Gastroesophageal sphincter (tissue), 4 donors: ENCODE data around the gene USP40. TPM values are rescaled to one million over a fixed set of nuclear protein-coding genes. Genes with fewer than 3 reads are reported as not detected.
A peak's percentile ranks its signal among the peaks of the same experiment; 100 is the strongest.

Source experiments
- ATAC-seq: fragments of 150-250 bp; one replicate; pipeline ENCODE4 v1.9.1; 2016; ENCODE audit warnings: mild to moderate bottlenecking, moderate library complexity
- H3K27ac ChIP-seq, 4 donors: fragments of 200-600 bp; sonication (generic) in 3 of 4; 1 replicate in 3 of 4; 2 replicates in 1 of 4; pipeline ENCODE4 v1.5.1; 2016 to 2019
- H3K27me3 ChIP-seq: fragments of 200-600 bp; sonication (generic); one replicate; pipeline ENCODE4 v1.5.1; 2019
- H3K36me3 ChIP-seq, 2 donors: fragments of 200-600 bp; sonication (generic); one replicate each; pipeline ENCODE4 v1.5.1; 2019; ENCODE audit warnings: control low read depth in 1 of 2
- H3K4me1 ChIP-seq, 3 donors: fragments of 200-600 bp; sonication (generic); 1 replicate in 2 of 3; 2 replicates in 1 of 3; pipeline ENCODE4 v1.5.1; 2016 to 2019; ENCODE audit warnings: control low read depth in 2 of 3
- H3K4me3 ChIP-seq, 2 donors: fragments of 200-600 bp; sonication (generic); one replicate each; pipeline ENCODE4 v1.5.1; 2019; ENCODE audit warnings: mild to moderate bottlenecking in 1 of 2, moderate library complexity in 1 of 2
- H3K9me3 ChIP-seq, 3 donors: fragments of 200-600 bp; sonication (generic); one replicate each; pipeline ENCODE4 v1.5.1; 2017 to 2019; ENCODE audit warnings: control low read depth in 2 of 3
- EP300 ChIP-seq: sonication (generic); formaldehyde crosslinking; IDR thresholded peaks from one replicate; pipeline ENCODE4 v1.6.1; 2017; ENCODE audit warnings: antibody characterized with exemption, mild to moderate bottlenecking
- POLR2A ChIP-seq, 2 donors: fragments of 450-650 bp; IDR thresholded peaks; one replicate each; pipeline ENCODE4 v1.6.1; 2017; ENCODE audit warnings: antibody characterized with exemption in 2 of 2, mild to moderate bottlenecking in 2 of 2, moderate library complexity in 1 of 2
- POLR2AphosphoS5 ChIP-seq: sonication (generic); formaldehyde crosslinking; IDR thresholded peaks from one replicate; pipeline ENCODE4 v1.6.1; 2017; ENCODE audit warnings: antibody characterized with exemption
- WGBS, 2 donors: methylation state at CpG; one replicate each; pipeline ENCODE4 v1.1.5; 2018; ENCODE audit warnings: low coverage in 1 of 2; 5-methylcytosine and 5-hydroxymethylcytosine counted together
- total RNA-seq, 4 donors: library from RNA; depleted of rRNA; stranded (reverse); fragments of >200 nt; gene quantifications; one replicate each; pipeline ENCODE4 v1.1.0, GENCODE V29; 2016
- TF ChIP-seq, protein P1 (sequence below), 4 experiments: fragments of 200-600 bp in 2 of 4; fragments of 450-650 bp in 2 of 4; sonication (generic) in 1 of 4; IDR thresholded peaks; one replicate each; pipeline ENCODE4 v1.5.1; 2017 to 2019; ENCODE audit warnings: antibody characterized with exemption in 4 of 4, mild to moderate bottlenecking in 2 of 4, moderate library complexity in 2 of 4

Gene USP40
- total RNA-seq, 4 donors from 2014 or later, result 13.5 to 52.6 (median 18.2) TPM

DNA sequence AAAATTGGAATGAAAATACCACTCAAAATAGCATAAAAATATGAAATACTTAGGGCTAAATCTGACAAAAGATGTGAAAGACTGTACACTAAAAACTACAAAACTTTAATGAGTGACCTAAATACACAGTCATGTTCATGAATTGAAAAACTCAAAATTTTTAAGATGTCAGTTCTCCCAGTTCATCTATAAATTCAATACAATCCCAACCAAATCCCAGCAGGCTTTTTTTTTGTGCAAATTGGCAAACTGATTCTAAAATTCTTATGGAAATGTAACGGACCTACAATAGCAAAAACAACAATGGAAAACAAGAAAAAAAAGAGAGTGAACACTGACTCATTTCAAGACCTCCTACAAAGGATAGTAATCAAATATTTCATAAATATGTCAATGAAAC, 4.4 kb upstream of the USP40 start:
- TF ChIP-seq, protein P1, sequence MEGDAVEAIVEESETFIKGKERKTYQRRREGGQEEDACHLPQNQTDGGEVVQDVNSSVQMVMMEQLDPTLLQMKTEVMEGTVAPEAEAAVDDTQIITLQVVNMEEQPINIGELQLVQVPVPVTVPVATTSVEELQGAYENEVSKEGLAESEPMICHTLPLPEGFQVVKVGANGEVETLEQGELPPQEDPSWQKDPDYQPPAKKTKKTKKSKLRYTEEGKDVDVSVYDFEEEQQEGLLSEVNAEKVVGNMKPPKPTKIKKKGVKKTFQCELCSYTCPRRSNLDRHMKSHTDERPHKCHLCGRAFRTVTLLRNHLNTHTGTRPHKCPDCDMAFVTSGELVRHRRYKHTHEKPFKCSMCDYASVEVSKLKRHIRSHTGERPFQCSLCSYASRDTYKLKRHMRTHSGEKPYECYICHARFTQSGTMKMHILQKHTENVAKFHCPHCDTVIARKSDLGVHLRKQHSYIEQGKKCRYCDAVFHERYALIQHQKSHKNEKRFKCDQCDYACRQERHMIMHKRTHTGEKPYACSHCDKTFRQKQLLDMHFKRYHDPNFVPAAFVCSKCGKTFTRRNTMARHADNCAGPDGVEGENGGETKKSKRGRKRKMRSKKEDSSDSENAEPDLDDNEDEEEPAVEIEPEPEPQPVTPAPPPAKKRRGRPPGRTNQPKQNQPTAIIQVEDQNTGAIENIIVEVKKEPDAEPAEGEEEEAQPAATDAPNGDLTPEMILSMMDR (IDR thresholded peaks at IDR 0.05), result no peak
- no peak for TF ChIP-seq EP300
- no peak for TF ChIP-seq POLR2A (IDR thresholded peaks at IDR 0.05)
- no peak for TF ChIP-seq POLR2AphosphoS5
- ATAC-seq, result no peak
- 42 to 50% methylated on average over 1 of the region's 1 CpG for WGBS, 2 donors

DNA sequence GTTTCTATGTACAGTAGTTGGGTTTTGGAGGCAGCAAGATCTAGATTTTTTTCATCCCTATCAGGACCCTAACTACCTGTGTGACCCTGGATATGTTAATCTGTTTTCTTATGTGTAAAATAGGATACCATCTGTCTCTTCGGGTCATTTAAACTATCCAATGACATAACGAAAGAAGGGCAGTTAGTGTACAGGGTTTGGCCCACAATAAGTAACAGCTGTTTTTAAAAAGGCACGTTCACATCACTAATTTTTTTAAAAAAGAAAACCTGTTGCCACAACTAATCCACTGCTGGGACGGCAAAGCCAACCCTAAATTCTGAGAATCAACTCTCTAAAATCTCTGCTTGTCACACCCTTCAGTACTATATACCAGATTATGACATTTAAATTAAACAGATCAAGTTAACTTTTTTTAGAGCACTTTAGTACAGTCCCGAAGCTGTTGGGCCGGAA, 869 bp downstream of the USP40 start:
- TF ChIP-seq POLR2A (IDR thresholded peaks at IDR 0.05) (no peak), EP300 (no peak), POLR2AphosphoS5 (no peak)
- TF ChIP-seq, protein P1 (IDR thresholded peaks at IDR 0.05), result no peak
- Histone ChIP-seq H3K4me3 (peak overlapping the region; percentile 88 to 94), H3K36me3 (peaks cover 0 to 3% of the 10 kb centered on the region in 2 donors), H3K27me3 (no peaks in the 10 kb centered on the region), H3K9me3 (no peaks in the 10 kb centered on the region), H3K4me1 (peaks cover 0 to 23% (median 3%) of the 10 kb centered on the region in 3 donors), H3K27ac (peak overlapping the region; percentile 89 to 94 (median 91))
- 0 to 4% methylated on average over 4 to 6 of the region's 6 CpGs for WGBS, 2 donors
- ATAC-seq, result no peak

More for the DNA sequence above, 4.4 kb upstream of the USP40 start:
- Histone ChIP-seq H3K36me3 (no peaks in the 10 kb centered on the region), H3K4me3 (no peak overlapping the region), H3K9me3 (no peaks in the 10 kb centered on the region), H3K27me3 (no peaks in the 10 kb centered on the region), H3K27ac (no peak overlapping the region), H3K4me1 (no peaks in the 10 kb centered on the region)

DNA sequence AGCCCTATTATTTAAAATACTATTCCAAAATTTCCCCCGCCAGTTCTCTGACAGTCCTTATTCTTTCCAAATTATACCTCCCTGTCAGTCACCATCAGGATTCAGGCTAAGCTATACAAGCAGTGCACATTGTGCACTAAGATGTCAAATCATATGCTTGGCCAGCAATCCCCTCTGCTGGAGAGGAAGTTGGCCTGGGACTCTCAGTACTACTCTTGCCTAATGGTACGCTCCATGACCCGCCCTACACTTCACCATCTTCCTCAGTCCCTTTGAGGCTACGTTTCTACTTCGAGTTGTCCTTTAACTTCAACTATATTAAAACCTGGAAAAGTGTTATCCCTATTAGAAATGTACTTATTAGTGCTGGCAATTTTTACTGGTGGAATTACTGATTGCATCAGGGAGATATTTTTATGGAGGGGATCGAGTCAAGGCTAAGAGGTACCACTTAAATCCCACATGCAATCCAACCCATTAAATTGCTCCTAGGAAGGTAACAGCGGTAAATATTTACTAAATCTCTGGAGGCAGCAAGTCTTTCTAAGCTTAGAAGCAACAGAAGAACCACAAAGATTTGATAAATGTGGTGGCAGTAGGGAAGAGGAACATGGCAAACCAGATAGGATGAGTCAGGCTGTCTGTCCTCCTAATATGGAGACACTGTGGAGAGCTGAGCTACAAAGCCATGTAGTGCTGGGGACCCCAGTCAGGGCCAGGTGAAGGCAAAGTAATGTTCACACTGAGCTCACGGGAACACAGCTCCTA, 2.7 kb downstream of the USP40 start:
- Histone ChIP-seq H3K27me3 (no peaks in the 10 kb centered on the region), H3K36me3 (peaks cover 0 to 21% of the 10 kb centered on the region in 2 donors), H3K4me3 (no peak overlapping the region), H3K27ac (no peak overlapping the region), H3K4me1 (peaks cover 0 to 23% (median 3%) of the 10 kb centered on the region in 3 donors), H3K9me3 (no peaks in the 10 kb centered on the region)
- WGBS, 2 donors, result 90 to 96% methylated on average over 7 to 8 of the region's 8 CpGs
- no peak for TF ChIP-seq EP300
- TF ChIP-seq, protein P1 (IDR thresholded peaks at IDR 0.05), result no peak
- TF ChIP-seq POLR2AphosphoS5, result no peak
- no peak for TF ChIP-seq POLR2A (IDR thresholded peaks at IDR 0.05)
- ATAC-seq, result no peak

DNA sequence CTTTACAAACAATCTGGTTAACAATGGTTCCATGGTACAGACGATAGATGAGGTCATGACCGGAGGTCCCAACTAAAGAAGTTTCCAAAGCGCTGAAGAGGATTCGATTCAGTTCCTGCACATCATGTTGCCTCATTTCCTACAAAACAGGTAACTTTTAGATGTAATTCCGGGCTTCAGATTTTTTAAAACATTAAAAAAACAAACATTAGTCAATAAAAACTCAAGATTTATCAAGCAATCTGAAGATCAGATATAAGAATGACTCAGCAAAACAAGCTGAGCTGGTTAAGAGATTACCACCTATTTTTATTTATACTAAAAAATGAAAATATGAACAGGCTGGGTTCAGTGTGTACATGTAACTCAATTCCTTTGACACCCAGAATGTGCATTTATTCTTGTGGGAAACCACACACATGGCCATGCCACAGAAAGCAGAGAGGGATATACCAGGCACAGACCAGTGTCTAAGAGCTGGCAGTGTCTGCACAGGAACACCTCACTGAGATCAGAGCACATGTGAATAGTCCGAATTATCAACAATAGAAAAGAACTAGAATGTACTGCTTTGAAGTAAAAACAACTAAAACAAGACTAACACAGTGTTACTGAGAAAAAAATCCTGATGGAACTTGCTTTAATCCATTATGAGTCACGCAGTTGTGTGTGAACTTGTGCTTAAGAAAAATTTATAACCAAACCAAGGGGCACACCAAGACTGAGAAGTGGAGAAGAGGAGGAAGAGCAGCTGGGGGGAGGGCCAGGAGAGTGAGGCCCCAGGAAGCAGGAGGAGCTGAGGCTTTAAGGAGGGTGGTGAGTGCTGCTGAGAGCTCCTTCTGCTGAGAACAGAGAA, 9.5 kb downstream of the USP40 start:
- TF ChIP-seq POLR2A (IDR thresholded peaks at IDR 0.05) (no peak), POLR2AphosphoS5 (no peak), EP300 (no peak)
- TF ChIP-seq, protein P1 (IDR thresholded peaks at IDR 0.05), result no peak
- no peak overlapping the region for H3K27ac ChIP-seq
- peaks cover 0 to 89% of the 10 kb centered on the region in 2 donors for H3K36me3 ChIP-seq
- H3K4me1 ChIP-seq, result no peaks in the 10 kb centered on the region
- no peak for ATAC-seq
- H3K27me3 ChIP-seq, result no peaks in the 10 kb centered on the region
- no peak overlapping the region for H3K4me3 ChIP-seq
- 81 to 87% methylated on average over 5 to 7 of the region's 7 CpGs for WGBS, 2 donors
- no peaks in the 10 kb centered on the region for H3K9me3 ChIP-seq
